Suprapubic skin (tissue), 4 donors: ENCODE results near the gene ANK3.

Experiments used
- CTCF ChIP-seq, 2 donors: fragments of 200-600 bp in 1 of 2; fragments of 450-650 bp in 1 of 2; sonication (generic) in 1 of 2; IDR thresholded peaks; one replicate each; pipeline ENCODE4 v1.5.1; 2016 to 2019; ENCODE audit warnings: antibody characterized with exemption in 2 of 2, mild to moderate bottlenecking in 1 of 2, moderate library complexity in 1 of 2
- POLR2A ChIP-seq, 2 donors: fragments of 450-650 bp; IDR thresholded peaks; one replicate each; pipeline ENCODE4 v1.6.1; 2017; ENCODE audit warnings: antibody characterized with exemption in 2 of 2, mild to moderate bottlenecking in 2 of 2, moderate library complexity in 2 of 2
- POLR2AphosphoS5 ChIP-seq, 3 donors: sonication (generic); formaldehyde crosslinking; IDR thresholded peaks; one replicate each; pipeline ENCODE4 v1.6.1; 2017; ENCODE audit warnings: antibody characterized with exemption in 3 of 3

GRCh38 chr10:60426425-60426824, 36.8 kb upstream of the ANK3 start:
- TF ChIP-seq CTCF (IDR thresholded peaks at IDR 0.05) (no peak), POLR2AphosphoS5 (IDR thresholded peaks at IDR 0.05) (no peak), POLR2A (IDR thresholded peaks at IDR 0.05) (no peak)
